HG03139 (cell line): ENCODE data around the gene RALGPS2.
"Not testable (repeated sequence)": the region's sequence is repeated elsewhere in the genome, so short reads cannot be mapped to it uniquely, and the experiment has no call there.

Source experiments
- ATAC-seq: cut with Tn5 transposase; IDR thresholded peaks from one replicate; pipeline ENCODE4 v1.9.1; 2021; ENCODE audit not compliant: unreplicated experiment

The RALGPS2 gene

DNA sequence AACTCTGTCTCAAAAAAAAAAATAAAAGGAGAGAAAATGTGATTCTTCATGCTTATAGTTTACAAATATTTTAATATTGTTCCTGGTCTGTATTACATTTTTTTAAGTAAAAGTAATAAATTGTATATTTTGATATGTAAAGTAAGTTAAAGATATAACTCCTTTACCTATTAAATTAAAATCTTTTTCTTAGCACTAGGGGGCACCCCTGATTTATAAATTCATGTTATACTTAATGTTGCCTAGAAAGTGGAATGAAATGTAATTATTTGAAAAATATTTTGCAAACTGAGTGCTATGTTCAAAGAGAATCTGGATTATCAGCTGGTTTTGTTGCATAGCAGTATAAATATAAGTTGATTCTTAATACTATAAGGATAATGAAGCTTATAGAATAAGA lies 49.2 kb downstream of the RALGPS2 start:
- no peak for ATAC-seq

DNA sequence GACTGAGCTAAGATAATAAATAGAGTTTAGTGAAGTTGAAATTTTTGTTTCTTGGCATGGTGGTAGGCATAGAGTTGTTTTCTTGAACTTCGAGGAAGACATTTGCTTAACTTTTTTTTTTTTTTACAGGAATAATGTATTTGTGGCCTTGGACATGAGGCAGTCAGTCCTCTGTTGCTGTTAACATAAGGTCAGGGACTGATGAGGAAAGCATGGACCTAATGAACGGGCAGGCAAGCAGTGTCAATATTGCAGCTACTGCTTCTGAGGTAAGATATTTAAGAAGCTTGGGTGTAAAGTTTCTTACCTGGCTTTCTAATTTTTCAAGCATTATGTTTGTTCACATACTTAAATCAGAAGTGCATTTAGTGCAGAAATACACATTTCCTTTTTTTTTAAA lies 51.5 kb downstream of the RALGPS2 start:
- no peak for ATAC-seq

DNA sequence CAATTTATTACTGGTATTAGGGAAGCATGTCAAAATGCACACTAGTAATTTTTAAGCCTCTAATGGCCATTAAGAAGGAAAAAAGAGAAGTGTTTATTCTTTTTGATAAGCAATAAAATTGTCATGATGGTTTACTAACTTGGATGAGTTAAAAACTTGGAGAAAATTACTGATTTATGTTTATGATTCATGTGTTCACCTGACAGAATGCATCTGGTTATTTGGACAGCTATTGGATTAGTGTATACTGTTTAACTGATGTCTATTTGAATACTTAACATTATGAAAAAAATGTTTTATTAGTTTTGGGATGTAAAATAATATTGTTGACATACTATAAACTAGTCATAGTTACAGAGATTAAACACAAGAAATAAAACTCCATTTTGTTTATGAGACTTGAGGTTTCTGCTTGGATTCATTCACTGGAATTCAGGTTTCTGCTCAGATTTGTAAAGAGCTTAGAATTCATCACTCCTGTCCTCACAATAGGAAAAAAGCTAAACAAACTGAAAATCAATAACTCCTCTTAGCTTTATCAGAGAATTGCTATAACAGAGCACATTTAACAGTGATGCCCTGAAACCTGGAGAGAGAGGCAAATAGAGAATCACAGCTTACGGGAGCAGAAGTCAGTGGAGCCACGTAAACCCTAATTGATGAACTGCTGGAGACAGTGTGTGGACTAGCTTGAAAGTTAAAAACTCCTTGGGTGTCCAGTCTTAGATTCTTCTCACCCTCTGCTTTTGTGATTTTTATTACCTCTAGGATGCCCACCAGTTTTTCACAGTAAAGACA lies 56.7 kb downstream of the RALGPS2 start:
- ATAC-seq: no peak

DNA sequence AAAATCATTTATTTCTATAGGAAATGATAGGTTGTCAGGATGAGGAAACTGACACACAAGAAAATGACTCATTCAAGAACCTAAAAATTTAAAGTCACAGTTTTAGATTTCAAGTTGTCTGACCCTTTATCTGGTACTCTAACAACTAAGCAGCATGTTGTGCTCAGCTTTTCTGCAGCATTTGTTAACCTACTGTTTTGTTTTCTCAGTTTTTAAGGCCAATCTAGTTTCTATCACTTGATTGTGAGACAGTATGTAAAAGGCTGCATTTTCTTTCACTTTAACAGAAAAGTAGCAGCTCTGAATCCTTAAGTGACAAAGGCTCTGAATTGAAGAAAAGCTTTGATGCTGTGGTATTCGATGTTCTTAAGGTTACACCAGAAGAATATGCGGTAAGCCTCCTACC lies 59.1 kb downstream of the RALGPS2 start:
- ATAC-seq: no peak

DNA sequence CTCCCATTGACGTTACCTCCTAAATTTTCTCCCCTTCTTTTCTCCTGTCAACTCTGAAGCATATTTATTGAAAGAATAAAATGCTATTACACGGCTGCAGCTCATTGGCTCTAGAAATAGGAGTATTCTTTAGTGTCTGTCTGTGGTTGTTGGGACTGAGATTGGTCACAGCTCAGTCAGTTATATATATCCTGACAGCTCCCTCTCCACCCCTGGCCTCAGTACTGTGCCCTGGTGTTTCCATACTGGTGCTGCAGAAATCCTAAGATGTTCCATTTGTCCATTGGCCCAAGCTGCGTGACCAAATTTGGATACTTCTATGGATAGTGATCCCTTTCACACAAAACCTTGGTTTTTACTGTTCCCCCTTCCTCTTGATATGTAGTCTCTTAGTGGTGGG lies 67.3 kb downstream of the RALGPS2 start:
- no peak for ATAC-seq

DNA sequence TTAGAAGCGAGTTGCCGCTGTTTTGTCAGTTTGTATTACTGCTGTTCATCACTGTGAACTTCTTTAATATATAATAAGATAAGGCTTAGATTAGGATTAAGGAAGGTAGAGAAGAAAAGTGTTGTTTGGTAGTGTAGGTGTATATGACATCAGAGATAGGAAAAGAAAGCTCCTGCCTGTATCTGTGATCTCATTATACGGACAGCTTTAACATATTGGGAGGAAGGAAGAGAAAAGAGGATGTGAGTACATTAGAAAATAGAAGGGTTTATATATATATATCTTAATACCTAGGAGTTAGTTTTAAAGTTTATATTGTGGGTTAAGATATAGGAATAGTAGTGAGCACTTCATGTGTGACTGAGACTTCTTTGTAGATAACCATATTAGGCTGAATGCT lies 71.0 kb downstream of the RALGPS2 start:
- no peak for ATAC-seq

DNA sequence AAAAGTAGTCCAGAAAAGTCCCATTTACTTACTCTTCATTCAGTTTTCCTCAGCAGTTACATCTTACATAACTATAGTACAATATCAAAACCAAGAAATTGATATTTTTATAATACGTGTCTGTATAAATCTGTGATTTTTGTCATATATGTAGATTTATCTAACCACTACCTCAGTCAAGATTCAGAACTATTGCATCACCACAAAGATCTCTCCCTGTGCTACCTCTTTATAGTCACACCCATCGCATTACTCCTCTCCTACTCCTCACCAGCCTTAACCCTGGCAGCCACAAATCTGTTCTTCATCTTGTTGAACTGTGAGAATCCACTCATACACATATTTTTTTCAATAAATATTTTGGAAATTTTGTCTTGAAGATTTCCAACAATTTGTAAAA lies 72.5 kb downstream of the RALGPS2 start:
- ATAC-seq: no peak

DNA sequence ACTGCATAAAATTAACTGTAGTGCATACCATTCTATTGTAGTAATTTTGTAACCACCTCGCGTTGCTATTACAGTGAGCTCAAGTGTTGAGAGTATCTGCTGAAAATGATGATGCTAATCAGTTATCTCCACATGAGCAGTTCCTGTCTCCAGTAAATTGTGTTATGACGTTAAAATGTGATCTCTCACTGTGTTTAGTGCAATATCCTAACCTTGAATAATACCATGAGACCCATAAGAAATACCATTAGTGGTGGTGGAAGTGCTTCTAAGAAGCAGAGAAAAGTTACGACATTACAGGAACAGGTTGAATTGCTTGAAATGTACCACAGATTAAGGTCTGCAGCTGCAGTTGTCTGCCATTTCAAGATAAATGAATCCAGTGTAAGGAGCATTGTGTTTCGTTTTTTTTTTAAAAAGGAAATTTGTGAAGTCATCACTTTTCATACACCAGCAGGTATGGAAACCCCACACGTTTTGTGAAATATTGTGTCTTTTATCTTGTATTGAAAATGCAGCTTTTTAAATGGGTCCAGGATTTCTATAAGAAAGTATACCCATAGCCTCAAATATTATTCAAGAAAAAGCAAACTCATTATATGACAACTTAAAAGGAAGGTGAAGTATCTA lies 73.3 kb downstream of the RALGPS2 start:
- ATAC-seq: no peak

DNA sequence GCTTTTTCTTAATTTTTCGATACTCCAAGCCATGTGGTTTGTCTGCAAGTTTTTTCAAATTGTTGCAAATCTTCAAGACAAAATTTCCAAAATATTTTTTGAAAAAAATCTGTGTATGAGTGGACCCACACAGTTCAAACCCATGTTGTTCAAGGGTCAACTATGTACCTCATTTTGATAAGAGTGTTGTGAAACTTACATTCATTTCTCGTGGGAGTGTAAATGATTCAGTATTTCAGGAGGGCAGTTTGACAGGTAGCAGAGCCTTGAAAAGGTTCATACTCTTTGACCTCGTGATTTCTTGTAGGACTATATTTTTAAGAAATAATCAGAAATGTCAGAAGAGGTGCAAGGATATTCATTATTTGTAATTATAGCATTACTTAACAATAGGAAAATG lies 77.8 kb downstream of the RALGPS2 start:
- no peak for ATAC-seq

DNA sequence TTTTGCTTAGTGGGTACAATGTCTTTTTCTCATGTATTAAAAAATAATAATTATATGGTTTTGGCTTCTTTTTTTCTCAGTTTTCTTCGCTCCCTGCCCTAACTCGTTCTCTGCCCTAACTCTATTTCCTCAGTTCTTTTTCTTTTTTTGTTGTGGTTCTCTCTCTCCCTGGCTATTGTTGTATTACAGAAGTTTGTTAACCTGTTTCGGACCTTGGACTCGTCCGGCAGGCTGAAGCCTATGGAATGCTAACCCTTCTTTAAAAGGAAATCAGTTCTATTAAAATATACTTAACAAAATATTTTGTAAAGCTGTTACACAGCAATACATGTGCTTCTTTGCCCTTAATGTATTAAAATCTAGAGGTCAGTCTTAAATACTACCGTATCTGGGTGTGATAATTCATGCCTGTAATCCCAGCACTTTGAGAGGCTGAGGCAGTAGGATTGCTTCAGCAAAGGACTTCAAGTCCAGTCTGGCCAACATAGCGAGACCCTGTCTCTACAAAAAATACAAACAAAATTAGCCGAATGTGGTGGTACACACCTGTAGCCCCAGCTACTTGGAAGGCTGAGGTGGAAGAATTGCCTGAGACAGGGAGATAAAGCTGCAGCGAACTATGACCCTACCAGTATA lies 81.7 kb downstream of the RALGPS2 start:
- ATAC-seq: no peak

DNA sequence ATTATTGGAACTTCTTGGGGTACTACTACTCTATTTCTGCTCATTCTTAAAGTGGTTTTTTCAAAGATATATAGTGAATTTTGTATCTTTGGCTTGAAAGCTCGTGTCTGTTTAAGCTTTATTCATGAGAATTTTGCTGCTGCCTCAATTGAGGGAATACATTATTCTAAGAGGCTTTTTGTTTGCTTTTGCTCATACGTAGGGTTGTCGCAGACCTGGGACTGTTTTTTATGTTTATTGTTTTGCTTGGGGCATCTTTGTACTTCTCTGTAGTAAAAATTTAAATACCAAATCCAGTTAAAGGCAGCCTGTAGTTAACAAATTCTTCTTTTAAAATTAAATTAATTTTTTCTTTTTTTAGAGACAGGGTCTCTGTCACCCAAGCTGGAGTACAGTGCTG lies 83.5 kb downstream of the RALGPS2 start:
- no peak for ATAC-seq

DNA sequence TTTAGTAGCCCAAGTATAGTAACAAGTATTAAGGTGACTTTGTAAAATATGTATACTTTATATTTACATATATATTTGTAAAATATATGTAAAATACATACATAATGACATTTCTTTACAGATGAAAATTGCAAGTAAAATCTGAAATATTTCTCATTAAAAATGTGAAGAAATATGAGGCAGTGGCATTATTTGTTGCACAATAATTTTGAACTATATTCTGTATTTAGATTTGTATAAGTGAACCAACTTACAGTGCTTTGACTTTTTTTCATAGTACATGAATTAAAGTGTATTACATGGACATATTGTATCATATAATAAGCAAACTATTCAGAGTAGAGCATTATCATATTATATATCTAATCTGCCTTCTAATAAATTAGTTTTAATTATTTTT lies 85.5 kb downstream of the RALGPS2 start:
- ATAC-seq: no peak

DNA sequence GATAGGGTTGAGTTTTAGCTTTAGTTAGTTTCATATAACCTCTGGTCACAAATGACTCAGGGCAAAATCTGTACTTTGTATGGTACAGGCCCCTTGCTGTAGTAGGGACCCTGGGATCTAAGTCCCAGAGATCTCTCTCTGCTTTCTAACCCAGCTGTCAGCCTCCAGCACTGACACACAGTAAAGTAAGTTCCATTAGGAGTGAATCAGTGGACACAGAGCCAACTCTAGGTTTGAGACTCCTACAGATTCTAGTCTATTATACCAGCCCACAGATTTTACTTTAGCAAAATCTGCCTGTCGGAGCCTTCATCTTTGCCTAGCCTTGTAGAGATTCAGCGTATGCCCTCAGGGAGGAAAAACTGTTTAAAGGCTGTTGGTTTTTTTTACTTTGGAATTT lies 93.4 kb downstream of the RALGPS2 start:
- no peak for ATAC-seq

DNA sequence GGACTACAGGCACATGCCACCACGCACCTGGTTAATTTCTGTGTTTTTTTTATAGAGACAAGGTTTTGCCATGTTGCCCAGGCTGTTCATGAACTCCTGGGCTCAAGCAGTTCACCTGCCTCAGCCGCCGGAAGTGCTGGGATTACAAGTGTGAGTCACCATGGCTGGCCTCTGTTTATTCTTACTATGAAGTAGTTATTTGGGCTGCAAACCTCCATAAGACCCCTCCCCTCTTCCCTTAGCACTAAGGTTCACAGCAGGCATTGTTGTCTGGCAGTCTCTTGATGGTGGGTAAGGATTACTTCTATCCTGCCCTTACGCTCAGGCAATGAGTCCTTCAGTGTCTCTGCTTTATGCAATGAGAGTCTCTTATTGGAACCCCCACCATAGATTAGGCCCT lies 94.1 kb downstream of the RALGPS2 start:
- ATAC-seq: no peak

DNA sequence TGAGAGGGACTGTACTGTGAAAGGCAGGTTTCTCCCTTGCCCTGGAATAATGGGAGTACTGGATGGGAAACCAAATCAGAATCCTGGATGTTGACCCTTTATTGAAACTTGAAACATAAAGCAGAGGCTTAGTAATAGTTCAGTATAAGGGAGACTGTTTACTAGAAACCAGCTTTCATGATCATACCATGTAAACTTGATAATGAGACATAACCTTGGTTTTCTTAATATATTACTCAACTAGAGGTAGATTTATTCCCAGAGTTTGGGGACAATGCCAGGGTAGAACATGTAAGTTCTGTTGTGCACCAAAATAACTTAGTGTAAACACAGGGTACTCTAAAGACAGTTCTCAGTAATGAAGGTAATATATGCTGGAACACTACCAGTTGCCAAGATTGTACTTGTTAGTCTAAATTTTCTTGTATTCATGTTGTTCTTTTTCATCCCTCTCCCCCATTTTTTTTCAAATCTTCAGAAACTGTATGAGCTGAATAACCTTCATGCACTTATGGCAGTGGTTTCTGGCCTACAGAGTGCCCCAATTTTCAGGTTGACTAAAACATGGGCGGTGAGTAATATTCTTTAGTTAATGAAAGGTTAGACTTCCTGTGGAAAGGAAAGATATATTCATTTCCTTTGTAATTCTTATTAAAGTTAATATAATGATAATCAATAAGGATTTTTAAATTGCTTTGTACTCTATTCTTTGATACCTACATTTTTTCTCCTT lies 96.3 kb downstream of the RALGPS2 start:
- no peak for ATAC-seq

DNA sequence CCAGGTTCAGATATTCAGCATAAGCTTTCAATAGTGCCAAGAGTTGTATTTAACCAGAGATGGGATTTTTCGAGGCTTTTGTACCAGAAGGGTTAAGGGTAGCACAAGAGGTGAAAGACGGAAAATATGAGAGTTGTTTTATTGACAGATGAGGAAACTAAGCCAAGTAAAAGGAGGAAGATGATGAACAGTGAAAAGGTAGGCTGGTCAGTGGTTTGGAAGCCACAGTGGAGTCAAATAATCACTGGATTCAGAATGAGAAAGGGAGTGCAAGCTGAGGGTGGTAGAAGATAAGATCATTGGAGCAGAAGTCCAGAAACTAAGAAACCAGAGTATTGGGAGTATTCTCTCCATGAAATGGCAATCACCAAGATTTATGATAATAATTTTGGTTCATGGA lies 100.1 kb downstream of the RALGPS2 start:
- no peak for ATAC-seq

DNA sequence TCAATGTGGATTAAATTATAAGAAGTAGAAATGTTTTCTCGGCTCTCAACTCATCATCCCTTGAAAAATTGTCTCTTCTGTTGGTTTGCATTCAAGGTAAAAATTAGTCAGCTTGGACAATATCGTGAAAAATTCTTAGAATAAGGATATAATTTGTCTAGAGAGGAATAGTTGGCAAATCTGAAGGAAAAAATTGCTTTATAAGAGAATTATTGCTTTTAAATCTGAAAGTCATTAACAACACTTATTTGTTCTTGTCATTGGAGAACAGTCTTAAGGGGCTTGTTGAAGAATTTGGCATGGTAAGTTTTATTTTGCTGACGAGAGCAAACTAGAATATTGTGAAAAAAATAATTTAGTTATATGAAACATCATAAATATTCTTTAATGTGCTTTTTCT lies 119.4 kb downstream of the RALGPS2 start:
- no peak for ATAC-seq

DNA sequence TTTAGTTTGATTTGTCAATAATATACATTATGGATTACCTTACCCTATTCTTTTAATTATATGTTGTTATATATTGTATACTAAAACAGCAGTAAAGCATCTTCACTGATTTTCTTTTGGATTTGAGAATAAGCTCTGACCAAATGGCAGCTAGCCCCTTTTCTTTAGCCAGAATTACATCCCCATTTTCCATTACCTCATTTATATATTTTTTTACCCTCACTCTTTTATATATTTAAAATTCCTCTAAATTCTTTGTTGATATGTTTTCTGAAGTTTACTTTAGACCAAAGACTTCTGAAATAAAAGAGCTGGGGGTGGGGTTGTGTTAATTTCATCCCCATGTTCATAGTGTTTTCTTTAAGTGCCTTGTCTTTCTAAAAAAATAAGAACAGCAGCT lies 121.3 kb downstream of the RALGPS2 start:
- no peak for ATAC-seq

DNA sequence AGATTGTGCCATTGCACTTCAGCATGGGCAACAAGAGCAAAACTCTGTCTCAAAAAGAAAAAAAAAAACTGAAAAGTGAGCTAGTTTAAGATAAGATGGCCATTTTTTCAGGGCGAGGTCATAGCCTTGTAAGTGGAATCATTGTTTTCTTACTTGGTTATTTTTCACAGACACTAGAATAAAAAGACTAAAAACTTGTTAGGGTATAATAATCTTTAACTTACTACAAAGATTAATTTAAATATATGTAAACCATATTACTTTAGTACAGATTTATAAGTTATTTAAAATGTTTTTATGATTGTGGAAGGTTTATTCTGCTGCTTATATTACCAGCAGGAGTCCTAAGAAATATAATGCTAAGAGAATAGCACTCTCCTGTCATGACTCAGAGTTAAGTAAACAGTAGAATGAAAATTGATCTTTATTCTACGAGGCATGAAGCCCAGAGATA lies 122.4 kb downstream of the RALGPS2 start:
- no peak for ATAC-seq

DNA sequence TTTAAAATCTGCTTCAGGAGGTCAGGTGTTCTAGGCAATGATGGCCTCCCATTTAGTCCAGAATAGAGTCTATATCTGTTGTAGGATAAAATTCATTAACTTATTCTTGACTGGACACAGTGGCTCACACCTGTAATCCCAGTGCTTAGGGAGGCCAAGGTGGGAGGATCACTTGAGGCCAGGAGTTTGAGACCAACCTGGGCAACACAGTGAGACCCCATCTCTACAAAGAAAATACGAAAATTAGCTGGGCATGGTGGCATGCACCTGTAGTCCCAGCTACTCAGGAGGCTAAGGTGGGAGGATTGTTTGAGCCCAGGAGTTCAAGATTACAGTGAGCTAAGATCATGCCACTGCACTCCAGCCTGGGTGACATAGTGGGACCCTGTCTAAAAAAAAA lies 122.9 kb downstream of the RALGPS2 start:
- not testable (repeated sequence) for ATAC-seq

DNA sequence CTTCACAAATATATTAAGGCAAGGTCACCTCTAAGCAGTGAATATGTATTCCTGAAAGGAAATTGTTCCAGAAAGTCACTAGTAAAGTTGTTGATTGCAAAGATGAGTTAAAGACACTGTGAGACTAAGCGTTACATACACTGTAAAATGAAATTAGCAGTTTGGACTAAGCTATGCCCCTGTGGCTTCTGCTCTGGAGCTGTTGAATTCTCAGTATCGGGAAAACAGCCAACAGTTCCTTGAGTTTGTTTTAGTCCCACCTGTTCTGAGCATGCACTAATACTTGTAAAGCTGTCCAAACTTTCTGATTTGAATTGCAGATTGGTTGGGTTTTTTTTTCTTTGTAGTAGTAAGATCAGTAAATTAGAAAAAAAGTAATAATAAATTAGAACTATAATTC lies 124.9 kb downstream of the RALGPS2 start:
- no peak for ATAC-seq

DNA sequence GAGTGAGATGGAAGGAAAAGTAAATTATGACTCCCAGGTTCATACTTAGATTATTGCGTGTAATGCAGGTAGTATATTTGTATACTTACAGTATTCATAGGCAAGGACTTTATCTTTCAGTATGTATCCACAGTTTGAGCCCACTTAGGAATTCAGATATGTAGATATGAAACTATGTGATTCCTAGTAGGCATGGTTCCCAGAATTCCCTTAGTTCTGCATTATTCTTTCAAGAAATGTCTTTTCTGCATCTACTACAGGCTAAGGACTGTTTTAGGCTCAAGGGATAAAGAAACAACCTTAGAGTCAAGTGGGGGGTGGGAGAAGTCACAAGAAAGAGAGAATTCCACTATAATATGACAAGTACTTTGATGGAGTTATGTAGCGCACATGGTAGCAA lies 132.1 kb downstream of the RALGPS2 start:
- no peak for ATAC-seq
